OCI-M2 (cell line): ENCODE measurements around the gene CYB5R4.
"Not testable (repeated sequence)": the region's sequence is repeated elsewhere in the genome, so short reads cannot be mapped to it uniquely, and the experiment has no call there.

Experiments
- DNase-seq: peaks from one replicate; lab custom pipeline; 2025; ENCODE audit not compliant: unreplicated experiment; lab: John Stamatoyannopoulos, UW

CYB5R4 gene

GRCh38 chr6:83862776-83863471 lies 3.4 kb downstream of the CYB5R4 start:
- no peak for DNase-seq

GRCh38 chr6:83867043-83867442 lies 7.6 kb downstream of the CYB5R4 start:
- DNase-seq: no peak

GRCh38 chr6:83867527-83868161 lies 8.2 kb downstream of the CYB5R4 start:
- DNase-seq: no peak

- no peak for DNase-seq
Observed at GRCh38 chr6:83868639-83869038, 9.2 kb downstream of the CYB5R4 start.

GRCh38 chr6:83870649-83871048 lies 11.2 kb downstream of the CYB5R4 start:
- DNase-seq: no peak

- DNase-seq: no peak
Observed at GRCh38 chr6:83872386-83873118, 13.1 kb downstream of the CYB5R4 start.

GRCh38 chr6:83873869-83874268 lies 14.4 kb downstream of the CYB5R4 start:
- no peak for DNase-seq

- no peak for DNase-seq
Observed at GRCh38 chr6:83875843-83876242, 16.4 kb downstream of the CYB5R4 start.

- no peak for DNase-seq
Observed at GRCh38 chr6:83878902-83879644, 19.6 kb downstream of the CYB5R4 start.

- DNase-seq: no peak
Observed at GRCh38 chr6:83879746-83880145, 20.3 kb downstream of the CYB5R4 start.

- DNase-seq: no peak
Observed at GRCh38 chr6:83883240-83883639, 23.8 kb downstream of the CYB5R4 start.

GRCh38 chr6:83884523-83884922 lies 25.0 kb downstream of the CYB5R4 start:
- peak; percentile 39 for DNase-seq

GRCh38 chr6:83885984-83886383 lies 26.5 kb downstream of the CYB5R4 start:
- no peak for DNase-seq

GRCh38 chr6:83889621-83890020 lies 30.1 kb downstream of the CYB5R4 start:
- no peak for DNase-seq

GRCh38 chr6:83890520-83890919 lies 31.0 kb downstream of the CYB5R4 start:
- no peak for DNase-seq

- no peak for DNase-seq
Observed at GRCh38 chr6:83891586-83891985, 32.1 kb downstream of the CYB5R4 start.

- DNase-seq: no peak
Observed at GRCh38 chr6:83893024-83893423, 33.5 kb downstream of the CYB5R4 start.

- DNase-seq: not testable (repeated sequence)
Observed at GRCh38 chr6:83897094-83897493, 37.6 kb downstream of the CYB5R4 start.

- no peak for DNase-seq
Observed at GRCh38 chr6:83901624-83902023, 42.1 kb downstream of the CYB5R4 start.

- DNase-seq: no peak
Observed at GRCh38 chr6:83904395-83904794, 44.9 kb downstream of the CYB5R4 start.

- DNase-seq: no peak
Observed at GRCh38 chr6:83905648-83906047, 46.2 kb downstream of the CYB5R4 start.
